Fibroblast of lung (primary cell): ENCODE measurements around the gene TNRC6A. TPM values are rescaled to one million over a fixed set of nuclear protein-coding genes. Genes with fewer than 3 reads are reported as not detected.

Experiments used
- DNase-seq, 2 donors: peaks; one replicate each; pipeline versions ENCODE4 v3.0.0 to v3.0.0-alpha.2; 2010; ENCODE audit warnings: low read depth in 2 of 2
- H2AFZ ChIP-seq: 2 replicates; pipeline ENCODE4 v1.5.1; 2012; ENCODE audit warnings: low read length, control low read depth, inconsistent platforms
- H3K27ac ChIP-seq: 2 replicates; pipeline ENCODE4 v1.5.1; 2011; ENCODE audit warnings: low read length, control low read depth; ENCODE audit not compliant: insufficient read depth
- H3K27me3 ChIP-seq: 2 replicates; pipeline ENCODE4 v1.5.1; 2011; ENCODE audit warnings: mild to moderate bottlenecking, low read length; ENCODE audit not compliant: control insufficient read depth, insufficient read depth
- H3K36me3 ChIP-seq: 2 replicates; pipeline ENCODE4 v1.5.1; 2011; ENCODE audit warnings: low read length; ENCODE audit not compliant: control insufficient read depth, insufficient read depth
- H3K4me1 ChIP-seq: 2 replicates; pipeline ENCODE4 v1.5.1; 2011; ENCODE audit warnings: low read length; ENCODE audit not compliant: control insufficient read depth, insufficient read depth; ENCODE audit errors: extremely low read depth
- H3K4me2 ChIP-seq: 2 replicates; pipeline ENCODE4 v1.5.1; 2011; ENCODE audit warnings: low read length, control low read depth; ENCODE audit not compliant: insufficient read depth; ENCODE audit errors: extremely low read depth
- H3K4me3 ChIP-seq, 4 experiments: fragments of 200-600 bp in 1 of 4; sonication (generic) in 1 of 4; replicated peaks in 1 of 4; 2 replicates each; pipeline ENCODE4 v1.5.1; 2011 to 2016; ENCODE audit warnings: low read length in 4 of 4, low read depth in 3 of 4, mild to moderate bottlenecking in 3 of 4, control low read depth in 2 of 4, inconsistent platforms in 1 of 4, mixed read lengths in 1 of 4; ENCODE audit not compliant: insufficient read depth in 1 of 4; ENCODE audit errors: control extremely low read depth in 1 of 4
- H3K79me2 ChIP-seq: 2 replicates; pipeline ENCODE4 v1.5.1; 2012; ENCODE audit warnings: mild to moderate bottlenecking, low read length, inconsistent platforms; ENCODE audit not compliant: control insufficient read depth, insufficient read depth
- H3K9ac ChIP-seq: 2 replicates; pipeline ENCODE4 v1.5.1; 2011; ENCODE audit warnings: mild to moderate bottlenecking, low read length, control low read depth; ENCODE audit not compliant: insufficient read depth
- H3K9me3 ChIP-seq: 2 replicates; pipeline ENCODE4 v1.5.1; 2012; ENCODE audit warnings: low read depth, low read length; ENCODE audit not compliant: control insufficient read depth, insufficient read depth
- H4K20me1 ChIP-seq: 2 replicates; pipeline ENCODE4 v1.5.1; 2011; ENCODE audit warnings: low read length; ENCODE audit not compliant: control insufficient read depth, insufficient read depth; ENCODE audit errors: extremely low read depth
- CTCF ChIP-seq, 2 donors: IDR thresholded peaks in 1 of 2; conservative IDR thresholded peaks in 1 of 2; 1 replicate in 1 of 2; 2 replicates in 1 of 2; pipeline ENCODE4 v1.5.1; 2011 to 2012; ENCODE audit warnings: low read length in 2 of 2, control low read depth in 1 of 2, inconsistent platforms in 1 of 2, low read depth in 1 of 2, mild to moderate bottlenecking in 1 of 2
- EZH2 ChIP-seq: IDR thresholded peaks from 2 replicates; pipeline ENCODE4 v1.5.1; 2012; ENCODE audit warnings: low read length, control low read depth, mild to moderate bottlenecking; ENCODE audit errors: missing control alignments
- polyA plus RNA-seq, 2 donors: library from polyadenylated mRNA; depleted of rRNA in 1 of 2; stranded (reverse) in 1 of 2; unstranded in 1 of 2; fragments of >200 nt; gene quantifications; 2 replicates each; pipeline ENCODE4 v1.2.1, GENCODE V29; 2011 to 2012; ENCODE audit warnings: missing spikeins in 1 of 2
- total RNA-seq: library from RNA; depleted of rRNA; stranded (reverse); fragments of >200 nt; gene quantifications from 2 replicates; pipeline ENCODE4 v1.2.1, GENCODE V29; 2014

TNRC6A gene
- total and polyA plus RNA-seq, 2 donors (not counting 1 experiment from before 2014, with no cell fraction given): 49.4 to 51.5 TPM

GRCh38 chr16:24869033-24869432 is 139.6 kb downstream of the TNRC6A start:
- H3K27ac ChIP-seq: no peak overlapping the region
- H2AFZ ChIP-seq: no peak overlapping the region
- TF ChIP-seq CTCF (conservative IDR thresholded peaks at IDR 0.05 in 1 of 2, IDR thresholded peaks at IDR 0.05 in 1 of 2; ENCODE audit: low read depth in 1 of 2, low read length in 2 of 2): no peak
- no peak for TF ChIP-seq EZH2
- H3K4me2 ChIP-seq: no peak overlapping the region
- H3K9ac ChIP-seq: no peak overlapping the region
- H4K20me1 ChIP-seq: no peaks in the 10 kb centered on the region
- H3K36me3 ChIP-seq: no peaks in the 10 kb centered on the region
- no peak overlapping the region for H3K4me3 ChIP-seq
- H3K79me2 ChIP-seq: no peaks in the 10 kb centered on the region
- no peaks in the 10 kb centered on the region for H3K9me3 ChIP-seq
- peaks cover 1% of the 10 kb centered on the region for H3K27me3 ChIP-seq
- H3K4me1 ChIP-seq: no peaks in the 10 kb centered on the region
- DNase-seq: no peak

GRCh38 chr16:24871891-24872290 is 142.4 kb downstream of the TNRC6A start:
- Histone ChIP-seq H3K79me2 (no peaks in the 10 kb centered on the region), H3K9me3 (no peaks in the 10 kb centered on the region)

GRCh38 chr16:24873028-24873427 is 143.6 kb downstream of the TNRC6A start:
- TF ChIP-seq CTCF (conservative IDR thresholded peaks at IDR 0.05 in 1 of 2, IDR thresholded peaks at IDR 0.05 in 1 of 2; ENCODE audit: low read depth in 1 of 2, low read length in 2 of 2) (no peak), EZH2 (no peak)

More at GRCh38 chr16:24871891-24872290, 142.4 kb downstream of the TNRC6A start:
- no peak overlapping the region for H3K4me3 ChIP-seq
- no peak overlapping the region for H3K4me2 ChIP-seq
- H3K4me1 ChIP-seq: no peaks in the 10 kb centered on the region
- H3K36me3 ChIP-seq: no peaks in the 10 kb centered on the region
- no peak overlapping the region for H2AFZ ChIP-seq
- TF ChIP-seq CTCF (conservative IDR thresholded peaks at IDR 0.05 in 1 of 2, IDR thresholded peaks at IDR 0.05 in 1 of 2; ENCODE audit: low read depth in 1 of 2, low read length in 2 of 2) (no peak), EZH2 (no peak)
- H3K9ac ChIP-seq: no peak overlapping the region
- H3K27me3 ChIP-seq: no peaks in the 10 kb centered on the region
- no peak for DNase-seq
- no peaks in the 10 kb centered on the region for H4K20me1 ChIP-seq
- no peak overlapping the region for H3K27ac ChIP-seq

More at GRCh38 chr16:24873028-24873427, 143.6 kb downstream of the TNRC6A start:
- Histone ChIP-seq H3K79me2 (no peaks in the 10 kb centered on the region), H3K9ac (no peak overlapping the region), H3K27ac (no peak overlapping the region), H4K20me1 (no peaks in the 10 kb centered on the region), H3K4me2 (no peak overlapping the region), H3K27me3 (no peaks in the 10 kb centered on the region), H3K9me3 (no peaks in the 10 kb centered on the region), H3K36me3 (no peaks in the 10 kb centered on the region), H2AFZ (no peak overlapping the region), H3K4me1 (no peaks in the 10 kb centered on the region), H3K4me3 (no peak overlapping the region)
- DNase-seq: no peak
